Measurements from ENCODE around the gene PKD1L1. TPM values are rescaled to one million over a fixed set of nuclear protein-coding genes. Genes with fewer than 3 reads are reported as not detected.

PKD1L1 gene
- total RNA-seq, 1 donor from 2014 or later, result 14.2 TPM

GRCh38 chr7:47743965-47744591, 204.2 kb downstream of the PKD1L1 start:
- DNase-seq (ENCODE audit: extremely low read depth, low read depth, low spot score), result no peak

- no peak for DNase-seq (ENCODE audit: extremely low read depth, low read depth, low spot score)
Measured at GRCh38 chr7:47741984-47742383, 206.3 kb downstream of the PKD1L1 start.

GRCh38 chr7:47739891-47740290, 208.4 kb downstream of the PKD1L1 start:
- no peak for DNase-seq (ENCODE audit: extremely low read depth, low read depth, low spot score)

- no peak for DNase-seq (ENCODE audit: extremely low read depth, low read depth, low spot score)
Measured at GRCh38 chr7:47739301-47739875, 208.9 kb downstream of the PKD1L1 start.

GRCh38 chr7:47738563-47739166, 209.6 kb downstream of the PKD1L1 start:
- DNase-seq (ENCODE audit: extremely low read depth, low read depth, low spot score), result no peak

GRCh38 chr7:47737601-47738000, 210.7 kb downstream of the PKD1L1 start:
- DNase-seq (ENCODE audit: extremely low read depth, low read depth, low spot score), result no peak

- DNase-seq (ENCODE audit: extremely low read depth, low read depth, low spot score), result no peak
Measured at GRCh38 chr7:47735431-47736345, 212.6 kb downstream of the PKD1L1 start.

- DNase-seq (ENCODE audit: extremely low read depth, low read depth, low spot score), result no peak
Measured at GRCh38 chr7:47734949-47735291, 213.3 kb downstream of the PKD1L1 start.

GRCh38 chr7:47734287-47734948, 213.8 kb downstream of the PKD1L1 start:
- DNase-seq (ENCODE audit: extremely low read depth, low read depth, low spot score), result no peak

- no peak for DNase-seq (ENCODE audit: extremely low read depth, low read depth, low spot score)
Measured at GRCh38 chr7:47730142-47730541, 218.1 kb downstream of the PKD1L1 start.

- DNase-seq (ENCODE audit: extremely low read depth, low read depth, low spot score), result no peak
Measured at GRCh38 chr7:47726047-47726726, 222.1 kb downstream of the PKD1L1 start.

GRCh38 chr7:47725031-47725780, 223.1 kb downstream of the PKD1L1 start:
- DNase-seq (ENCODE audit: extremely low read depth, low read depth, low spot score), result no peak

Other genes with a start within 250 kb of the PKD1L1 start
- gene HUS1, start 31.1 kb upstream of the PKD1L1 start, total RNA-seq, result 29.5 and 35.6 TPM in 2 replicates
- gene SUN3, start 80.6 kb upstream of the PKD1L1 start, total RNA-seq, result 0.64 TPM in 1 of 2 replicates, not detected in the other
- 0.64 TPM in 1 of 2 replicates, not detected in the other for gene C7orf57, start 87.1 kb upstream of the PKD1L1 start, total RNA-seq
- gene UPP1, start 140.8 kb upstream of the PKD1L1 start, total RNA-seq, result 76.9 and 81.6 TPM in 2 replicates
- gene ABCA13, start 223.0 kb upstream of the PKD1L1 start, total RNA-seq, result 0.18 and 0.44 TPM in 2 replicates